SK-N-SH (cell line): Measurements from ENCODE around the gene SP3. TPM values are rescaled to one million over a fixed set of nuclear protein-coding genes. Genes with fewer than 3 reads are reported as not detected.
A peak's percentile ranks its signal among the peaks of the same experiment; 100 is the strongest.

Experiments used
- CTCF ChIA-PET: fragments of 300-600, 350-600 bp; formaldehyde crosslinking; extraction: SDS; loops from one replicate; lab custom pipeline; 2021; lab: Yijun Ruan, JAX
- POLR2A ChIA-PET: fragments of 350-600 bp; sonication (Branson Sonifier 250); formaldehyde crosslinking; extraction: SDS; loops from one replicate; lab custom pipeline; 2020; ENCODE audit warnings: antibody characterized with exemption, inconsistent platforms; lab: Yijun Ruan, JAX
- DNase-seq: peaks from one replicate; pipeline ENCODE4 v3.0.0; 2012
- H2AFZ ChIP-seq: fragments of 200-600 bp; sonication (generic); 2 replicates; pipeline ENCODE4 v1.8.1; 2016; ENCODE audit warnings: antibody characterized with exemption, mild to moderate bottlenecking, low read depth
- H3F3A ChIP-seq: fragments of 200-600 bp; sonication (generic); replicated peaks from 2 replicates; pipeline ENCODE3; 2016; ENCODE audit warnings: antibody characterized with exemption, mild to moderate bottlenecking; ENCODE audit not compliant: insufficient read depth
- H3K27ac ChIP-seq, 2 experiments: fragments of 200-500 bp in 1 of 2; fragments of 200-600 bp in 1 of 2; sonication (Bioruptor generic) in 1 of 2; sonication (generic), shearing (Covaris generic) in 1 of 2; 2 replicates each; pipeline versions ENCODE4 v1.5.1 to v1.6.1; 2014 to 2016; ENCODE audit warnings: low read depth in 2 of 2, inconsistent platforms in 1 of 2, low read length in 1 of 2, mild to moderate bottlenecking in 1 of 2, mixed read lengths in 1 of 2
- H3K27me3 ChIP-seq: fragments of 200-600 bp; sonication (generic), shearing (Covaris generic); 2 replicates; pipeline ENCODE4 v1.6.1; 2016; ENCODE audit warnings: mixed run types; ENCODE audit not compliant: insufficient read depth
- H3K36me3 ChIP-seq, 2 experiments: fragments of 200-500 bp in 1 of 2; fragments of 200-600 bp in 1 of 2; sonication (Bioruptor generic) in 1 of 2; sonication (generic) in 1 of 2; replicated peaks in 1 of 2; 2 replicates each; pipeline versions ENCODE3 to v1.5.1; 2014 to 2016; ENCODE audit warnings: low read length in 1 of 2, mild to moderate bottlenecking in 1 of 2; ENCODE audit not compliant: insufficient read depth in 2 of 2, control insufficient read depth in 1 of 2
- H3K4me1 ChIP-seq, 2 experiments: fragments of 200-500 bp in 1 of 2; fragments of 200-600 bp in 1 of 2; sonication (Bioruptor generic) in 1 of 2; sonication (generic), shearing (Covaris generic) in 1 of 2; 2 replicates each; pipeline versions ENCODE4 v1.5.1 to v1.6.1; 2014 to 2016; ENCODE audit warnings: low read depth in 1 of 2, low read length in 1 of 2, mixed run types in 1 of 2; ENCODE audit not compliant: insufficient read depth in 2 of 2, control insufficient read depth in 1 of 2
- H3K4me2 ChIP-seq: fragments of 200-600 bp; sonication (generic), shearing (Covaris generic); 2 replicates; pipeline ENCODE4 v1.6.1; 2017; ENCODE audit warnings: mixed run types
- H3K4me3 ChIP-seq, 2 experiments: fragments of 200-500 bp in 1 of 2; fragments of 200-600 bp in 1 of 2; sonication (Bioruptor generic) in 1 of 2; sonication (generic), shearing (Covaris generic) in 1 of 2; 2 replicates each; pipeline versions ENCODE4 v1.5.1 to v1.8.1; 2014 to 2016; ENCODE audit warnings: low read depth in 2 of 2, inconsistent platforms in 1 of 2, low read length in 1 of 2, mild to moderate bottlenecking in 1 of 2, mixed read lengths in 1 of 2, moderate library complexity in 1 of 2
- H3K79me2 ChIP-seq: fragments of 200-600 bp; sonication (generic); 2 replicates; pipeline ENCODE4 v1.8.1; 2017; ENCODE audit warnings: mild to moderate bottlenecking; ENCODE audit not compliant: insufficient read depth
- H3K9ac ChIP-seq: fragments of 200-600 bp; sonication (generic); 2 replicates; pipeline ENCODE4 v1.6.1; 2017; ENCODE audit warnings: mixed run types
- H3K9me2 ChIP-seq: fragments of 200-600 bp; sonication (generic); 2 replicates; pipeline ENCODE4 v1.6.1; 2017; ENCODE audit warnings: mixed run types
- H3K9me3 ChIP-seq: fragments of 200-600 bp; sonication (generic); 2 replicates; pipeline ENCODE4 v1.6.1; 2017; ENCODE audit warnings: mixed run types, mild to moderate bottlenecking, moderate library complexity
- H4K20me1 ChIP-seq: fragments of 200-600 bp; sonication (generic); 2 replicates; pipeline ENCODE4 v1.6.1; 2017; ENCODE audit warnings: mild to moderate bottlenecking, mixed run types; ENCODE audit not compliant: insufficient read depth
- CHD2 ChIP-seq: fragments of 150-350 bp; IDR thresholded peaks from 2 replicates; pipeline ENCODE4 v1.6.1; 2018; ENCODE audit warnings: low read length; ENCODE audit not compliant: partially characterized antibody
- ELF1 ChIP-seq: IDR thresholded peaks from 2 replicates; pipeline ENCODE4 v1.4.0; 2012
- EZH2phosphoT487 ChIP-seq: fragments of 200-600 bp; sonication (generic); IDR thresholded peaks from 2 replicates; pipeline ENCODE4 v1.6.1; 2017; ENCODE audit warnings: low read depth, mixed run types, mild to moderate bottlenecking, antibody characterized with exemption, moderate library complexity, borderline replicate concordance
- GATA2 ChIP-seq: sonication (generic); formaldehyde crosslinking; IDR thresholded peaks from 2 replicates; pipeline ENCODE4 v1.5.0; 2020; ENCODE audit warnings: mild to moderate bottlenecking, missing genetic modification reagents
- JUND ChIP-seq: IDR thresholded peaks from 2 replicates; pipeline ENCODE4 v1.4.0; 2012
- MEF2A ChIP-seq: IDR thresholded peaks from 2 replicates; pipeline ENCODE4 v1.4.0; 2012; ENCODE audit warnings: low read depth, borderline replicate concordance
- MXI1 ChIP-seq: IDR thresholded peaks from 2 replicates; pipeline ENCODE4 v1.6.1; 2012; ENCODE audit warnings: mild to moderate bottlenecking, low read depth, low read length, improper control_type of control experiment
- NFIC ChIP-seq: IDR thresholded peaks from 2 replicates; pipeline ENCODE4 v1.4.0; 2012; ENCODE audit warnings: borderline replicate concordance
- NRF1 ChIP-seq: IDR thresholded peaks from 2 replicates; pipeline ENCODE4 v1.6.1; 2012; ENCODE audit warnings: low read depth, mild to moderate bottlenecking, low read length
- RAD21 ChIP-seq: IDR thresholded peaks from 2 replicates; pipeline ENCODE4 v1.6.1; 2012; ENCODE audit warnings: mild to moderate bottlenecking, low read length
- RCOR1 ChIP-seq: fragments of 150-350 bp; IDR thresholded peaks from 2 replicates; pipeline ENCODE4 v1.6.1; 2017; ENCODE audit warnings: antibody characterized with exemption, low read length
- RXRA ChIP-seq: IDR thresholded peaks from 2 replicates; pipeline ENCODE4 v1.4.0; 2012; ENCODE audit warnings: low read depth, mild to moderate bottlenecking, borderline replicate concordance
- YY1 ChIP-seq: IDR thresholded peaks from 2 replicates; pipeline ENCODE4 v1.4.0; 2012; ENCODE audit warnings: low read depth, mild to moderate bottlenecking
- WGBS: methylation state at CpG from one replicate; pipeline ENCODE4 v1.1.6; 2017; ENCODE audit warnings: low lambda C conversion rate; 5-methylcytosine and 5-hydroxymethylcytosine counted together
- polyA plus RNA-seq, 3 experiments: library from polyadenylated mRNA; depleted of rRNA; stranded (reverse); fragments of >200 nt; gene quantifications; 2 replicates each; pipeline ENCODE4 v1.2.3, GENCODE V29; 2012
- TF ChIP-seq, protein P1 (sequence below): IDR thresholded peaks from 2 replicates; pipeline ENCODE4 v1.4.0; 2012; ENCODE audit warnings: low read depth

Gene SP3
- polyA plus RNA-seq, 1 of the 3 experiments (the other 2 are of a cell fraction): 23.1 TPM

DNA sequence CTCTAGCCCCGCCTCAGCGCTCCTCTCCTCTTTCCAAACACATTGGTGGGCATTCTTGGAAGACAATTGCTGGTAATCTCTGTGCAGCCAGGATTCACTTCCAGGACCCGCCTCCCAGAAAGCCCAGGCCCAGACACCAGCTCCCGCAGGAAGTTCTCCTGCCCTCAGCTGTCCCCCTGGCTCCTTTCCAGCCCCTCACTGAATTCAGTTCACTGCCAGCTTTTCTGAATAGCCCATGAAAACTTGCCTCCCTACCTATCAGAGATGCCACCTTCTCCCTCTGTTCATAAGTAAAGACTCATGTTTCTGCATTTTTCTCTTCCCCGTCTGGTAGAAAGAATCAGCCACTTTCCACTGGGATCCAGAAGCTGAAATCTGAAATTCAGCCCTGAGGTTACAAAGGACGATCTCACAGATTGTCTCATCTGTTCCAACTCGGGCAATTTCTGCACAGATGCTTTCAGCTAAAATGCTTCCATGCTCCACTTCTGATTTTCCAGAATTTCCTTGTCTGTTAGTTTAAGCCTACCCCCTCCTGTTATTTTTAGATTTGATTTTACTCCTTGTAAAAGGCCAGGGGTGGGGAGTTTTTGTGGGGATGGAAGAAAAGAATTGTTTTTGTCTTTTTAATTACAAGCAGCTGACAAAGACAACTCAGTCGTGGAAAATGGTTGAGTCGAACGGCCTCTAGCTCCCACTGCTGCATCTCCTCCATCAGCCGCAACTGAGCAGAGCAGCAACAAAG lies 98.1 kb downstream of the SP3 start:
- H3K9me2 ChIP-seq: no peaks in the 10 kb centered on the region

DNA sequence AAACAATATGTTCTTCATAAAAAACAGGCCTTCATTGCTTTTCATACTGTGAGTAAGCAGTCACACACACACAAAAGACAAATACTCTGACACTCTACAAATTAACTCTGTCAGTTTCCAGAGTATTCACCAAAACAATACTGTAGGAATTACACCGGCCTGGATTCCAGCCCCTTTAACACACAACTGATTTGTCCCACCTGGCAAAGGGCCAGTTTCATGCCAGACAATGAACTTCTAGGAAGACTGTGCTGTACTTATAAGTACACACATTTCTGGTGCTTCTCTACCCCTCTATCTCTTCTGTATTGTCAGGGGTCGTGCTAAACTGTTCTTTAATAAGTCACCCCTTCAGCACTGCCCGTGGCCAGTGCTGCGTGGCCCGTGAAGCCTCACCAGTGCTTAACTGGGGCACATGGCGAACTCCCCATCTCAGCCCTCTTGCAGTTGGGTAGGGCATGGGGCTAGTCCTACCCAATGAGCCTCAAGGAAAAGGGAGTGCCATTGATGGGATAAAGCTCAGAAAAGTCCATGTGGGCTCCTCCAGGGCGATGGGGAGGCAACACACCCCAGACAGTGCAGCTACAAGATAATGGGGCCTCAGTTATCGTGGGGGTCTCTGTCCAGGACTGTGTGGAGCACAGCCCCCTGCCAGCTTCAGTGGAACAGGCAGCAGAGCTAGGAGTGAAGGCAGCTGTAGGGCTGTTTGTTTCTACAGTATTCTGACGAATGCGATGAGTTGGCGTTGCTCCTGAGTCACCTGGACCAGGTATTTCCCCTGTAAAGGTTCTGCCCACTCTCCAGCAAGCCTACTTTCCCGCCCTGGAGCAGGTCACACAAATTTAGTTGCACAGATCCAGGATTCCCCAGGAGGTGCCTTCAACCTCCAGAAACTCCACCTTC lies 99.0 kb downstream of the SP3 start:
- TF ChIP-seq YY1 (no peak), RCOR1 (no peak), NRF1 (no peak), NFIC (no peak), ELF1 (no peak)
- Histone ChIP-seq H3K9me3 (no peaks in the 10 kb centered on the region), H3K4me2 (no peak overlapping the region), H3K36me3 (no peaks in the 10 kb centered on the region), H3K9me2 (no peaks in the 10 kb centered on the region), H3K9ac (no peak overlapping the region), H2AFZ (no peak overlapping the region), H3K27ac (no peak overlapping the region; a peak in 1 of 4 replicates), H3K79me2 (no peaks in the 10 kb centered on the region), H3K4me1 (peaks cover 0 to 23% of the 10 kb centered on the region in 2 experiments; a peak in 2 of 4 replicates), H4K20me1 (no peaks in the 10 kb centered on the region), H3K27me3 (no peaks in the 10 kb centered on the region; the same call in 1 of the 2 replicates), H3F3A (no peaks in the 10 kb centered on the region), H3K4me3 (no peak overlapping the region)
- CTCF ChIA-PET: interaction anchor here (1.6 kb wide), 1 partner anchor 18 kb away, joined by 4 read pairs; no protein-coding TSS in a partner anchor
- no peak for DNase-seq
- POLR2A ChIA-PET: no interaction called here
- 74% methylated on average over 9 of the region's 12 CpGs for WGBS

More for the DNA sequence above, 98.1 kb downstream of the SP3 start:
- DNase-seq: peak; percentile 58
- H3K27me3 ChIP-seq: no peaks in the 10 kb centered on the region; the same call in 1 of the 2 replicates
- H3K9ac ChIP-seq: no peak overlapping the region
- H3K36me3 ChIP-seq: no peaks in the 10 kb centered on the region
- 63% methylated on average over 11 of the region's 11 CpGs for WGBS
- no peaks in the 10 kb centered on the region for H4K20me1 ChIP-seq
- TF ChIP-seq JUND (no peak), GATA2 (CRISPR knock-in tag) (peak; percentile 11; the same call in 1 of the 2 replicates), RCOR1 (peak; percentile 72), CHD2 (peak; percentile 41), MEF2A (no peak), MXI1 (no peak), RXRA (no peak), ELF1 (no peak), RAD21 (0 out of 2 replicates have a peak, but pooled peaks have one; percentile 4), EZH2phosphoT487 (no peak)
- TF ChIP-seq, protein P1, sequence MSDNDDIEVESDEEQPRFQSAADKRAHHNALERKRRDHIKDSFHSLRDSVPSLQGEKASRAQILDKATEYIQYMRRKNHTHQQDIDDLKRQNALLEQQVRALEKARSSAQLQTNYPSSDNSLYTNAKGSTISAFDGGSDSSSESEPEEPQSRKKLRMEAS: no peak
- ChIA-PET POLR2A (interaction anchor here (0.6 kb wide), 1 partner anchor 10 kb away, joined by 3 read pairs; no protein-coding TSS in a partner anchor), CTCF (interaction anchor here (0.9 to 1.6 kb wide), 3 partner anchors 17 to 60 kb away, joined by 3 to 4 read pairs (median 3); no protein-coding TSS in a partner anchor)
- peak overlapping the region in 1 of 2 experiments; percentile 64; a peak in 2 of 4 replicates for H3K27ac ChIP-seq
- H3K4me2 ChIP-seq: no peak overlapping the region
- no peaks in the 10 kb centered on the region for H3K79me2 ChIP-seq
- H3K4me3 ChIP-seq: no peak overlapping the region
- no peaks in the 10 kb centered on the region for H3F3A ChIP-seq
- H2AFZ ChIP-seq: no peak overlapping the region
- H3K9me3 ChIP-seq: no peaks in the 10 kb centered on the region
- peaks cover 0 to 23% of the 10 kb centered on the region in 2 experiments; a peak in 2 of 4 replicates for H3K4me1 ChIP-seq
